Measurements from ENCODE around the gene CDHR1.

The CDHR1 gene

GRCh38 chr10:84238909-84239308 lies 44.6 kb downstream of the CDHR1 start:
- TF ChIP-seq TCF4 (CRISPR knock-in tag; IDR thresholded peaks at IDR 0.05; ENCODE audit: borderline replicate concordance): no peak

GRCh38 chr10:84241185-84241790 lies 47.0 kb downstream of the CDHR1 start, which contains the start of gene LRIT1:
LRIT1 (minus strand) TSS chr10:84241546; CDS start chr10:84241439, 107 bp downstream.
- no peak for TF ChIP-seq ESRRG (CRISPR knock-in tag; IDR thresholded peaks at IDR 0.05)
- TF ChIP-seq GLIS3 (CRISPR knock-in tag; IDR thresholded peaks at IDR 0.05): no peak
- no peak for TF ChIP-seq ISL1 (CRISPR knock-in tag; IDR thresholded peaks at IDR 0.05)
- no peak for ATAC-seq

More at GRCh38 chr10:84238909-84239308, 44.6 kb downstream of the CDHR1 start:
- ATAC-seq: no peak

DNA sequence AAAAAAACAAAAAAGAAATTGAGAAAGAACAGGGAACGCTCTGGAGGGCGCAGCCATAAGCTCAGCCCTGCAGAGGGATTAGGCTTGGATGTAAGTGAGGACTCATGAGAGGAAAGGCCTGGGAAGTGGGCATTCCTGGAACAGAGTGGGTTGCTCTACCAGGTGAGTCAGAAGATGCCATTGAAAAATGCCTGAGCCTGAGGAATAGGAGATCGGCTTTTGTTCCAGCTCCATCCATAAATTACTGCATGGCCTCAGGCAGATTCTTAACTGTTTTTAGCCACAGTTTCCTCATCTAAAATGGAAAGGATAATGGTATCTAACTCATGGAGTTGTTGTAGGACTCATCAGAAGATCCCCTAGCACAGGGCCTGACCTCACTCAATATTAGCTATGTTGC lies 49.4 kb downstream of the CDHR1 start:
- ATAC-seq: no peak
- no peak for TF ChIP-seq ZNF565 (CRISPR knock-in tag; conservative IDR thresholded peaks at IDR 0.05; ENCODE audit: low read depth)
- no peak for TF ChIP-seq ZFP3 (CRISPR knock-in tag; IDR thresholded peaks at IDR 0.05)
- no peak for TF ChIP-seq ZC3H10 (CRISPR knock-in tag; IDR thresholded peaks at IDR 0.05)
- no peak for TF ChIP-seq ARNTL (CRISPR knock-in tag; IDR thresholded peaks at IDR 0.05; ENCODE audit: borderline replicate concordance, low read depth)
- TF ChIP-seq PATZ1 (CRISPR knock-in tag; IDR thresholded peaks at IDR 0.05; ENCODE audit: borderline replicate concordance): no peak
- TF ChIP-seq, protein P1, sequence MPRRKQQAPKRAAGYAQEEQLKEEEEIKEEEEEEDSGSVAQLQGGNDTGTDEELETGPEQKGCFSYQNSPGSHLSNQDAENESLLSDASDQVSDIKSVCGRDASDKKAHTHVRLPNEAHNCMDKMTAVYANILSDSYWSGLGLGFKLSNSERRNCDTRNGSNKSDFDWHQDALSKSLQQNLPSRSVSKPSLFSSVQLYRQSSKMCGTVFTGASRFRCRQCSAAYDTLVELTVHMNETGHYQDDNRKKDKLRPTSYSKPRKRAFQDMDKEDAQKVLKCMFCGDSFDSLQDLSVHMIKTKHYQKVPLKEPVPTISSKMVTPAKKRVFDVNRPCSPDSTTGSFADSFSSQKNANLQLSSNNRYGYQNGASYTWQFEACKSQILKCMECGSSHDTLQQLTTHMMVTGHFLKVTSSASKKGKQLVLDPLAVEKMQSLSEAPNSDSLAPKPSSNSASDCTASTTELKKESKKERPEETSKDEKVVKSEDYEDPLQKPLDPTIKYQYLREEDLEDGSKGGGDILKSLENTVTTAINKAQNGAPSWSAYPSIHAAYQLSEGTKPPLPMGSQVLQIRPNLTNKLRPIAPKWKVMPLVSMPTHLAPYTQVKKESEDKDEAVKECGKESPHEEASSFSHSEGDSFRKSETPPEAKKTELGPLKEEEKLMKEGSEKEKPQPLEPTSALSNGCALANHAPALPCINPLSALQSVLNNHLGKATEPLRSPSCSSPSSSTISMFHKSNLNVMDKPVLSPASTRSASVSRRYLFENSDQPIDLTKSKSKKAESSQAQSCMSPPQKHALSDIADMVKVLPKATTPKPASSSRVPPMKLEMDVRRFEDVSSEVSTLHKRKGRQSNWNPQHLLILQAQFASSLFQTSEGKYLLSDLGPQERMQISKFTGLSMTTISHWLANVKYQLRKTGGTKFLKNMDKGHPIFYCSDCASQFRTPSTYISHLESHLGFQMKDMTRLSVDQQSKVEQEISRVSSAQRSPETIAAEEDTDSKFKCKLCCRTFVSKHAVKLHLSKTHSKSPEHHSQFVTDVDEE (CRISPR knock-in tag; IDR thresholded peaks at IDR 0.05): no peak
- TF ChIP-seq ZFP30 (CRISPR knock-in tag; IDR thresholded peaks at IDR 0.05): no peak
- TF ChIP-seq, protein P2, sequence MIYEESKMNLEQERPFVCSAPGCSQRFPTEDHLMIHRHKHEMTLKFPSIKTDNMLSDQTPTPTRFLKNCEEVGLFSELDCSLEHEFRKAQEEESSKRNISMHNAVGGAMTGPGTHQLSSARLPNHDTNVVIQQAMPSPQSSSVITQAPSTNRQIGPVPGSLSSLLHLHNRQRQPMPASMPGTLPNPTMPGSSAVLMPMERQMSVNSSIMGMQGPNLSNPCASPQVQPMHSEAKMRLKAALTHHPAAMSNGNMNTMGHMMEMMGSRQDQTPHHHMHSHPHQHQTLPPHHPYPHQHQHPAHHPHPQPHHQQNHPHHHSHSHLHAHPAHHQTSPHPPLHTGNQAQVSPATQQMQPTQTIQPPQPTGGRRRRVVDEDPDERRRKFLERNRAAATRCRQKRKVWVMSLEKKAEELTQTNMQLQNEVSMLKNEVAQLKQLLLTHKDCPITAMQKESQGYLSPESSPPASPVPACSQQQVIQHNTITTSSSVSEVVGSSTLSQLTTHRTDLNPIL (CRISPR knock-in tag; IDR thresholded peaks at IDR 0.05; ENCODE audit: low read depth): no peak
- TF ChIP-seq TOX (CRISPR knock-in tag; IDR thresholded peaks at IDR 0.05; ENCODE audit: borderline replicate concordance): no peak
- TF ChIP-seq ESRRG (CRISPR knock-in tag; IDR thresholded peaks at IDR 0.05): no peak
- TF ChIP-seq SNAI2 (CRISPR knock-in tag; IDR thresholded peaks at IDR 0.05): no peak
- TF ChIP-seq GLIS3 (CRISPR knock-in tag; IDR thresholded peaks at IDR 0.05): no peak
- no peak for TF ChIP-seq PPARA (CRISPR knock-in tag; IDR thresholded peaks at IDR 0.05; ENCODE audit: borderline replicate concordance)
- no peak for TF ChIP-seq OSR1 (CRISPR knock-in tag; IDR thresholded peaks at IDR 0.05)
- no peak for TF ChIP-seq ZNF70 (CRISPR knock-in tag; IDR thresholded peaks at IDR 0.05)
- no peak for TF ChIP-seq ISL1 (CRISPR knock-in tag; IDR thresholded peaks at IDR 0.05)
- TF ChIP-seq TCF4 (CRISPR knock-in tag; IDR thresholded peaks at IDR 0.05; ENCODE audit: borderline replicate concordance): no peak
- TF ChIP-seq, protein P3, sequence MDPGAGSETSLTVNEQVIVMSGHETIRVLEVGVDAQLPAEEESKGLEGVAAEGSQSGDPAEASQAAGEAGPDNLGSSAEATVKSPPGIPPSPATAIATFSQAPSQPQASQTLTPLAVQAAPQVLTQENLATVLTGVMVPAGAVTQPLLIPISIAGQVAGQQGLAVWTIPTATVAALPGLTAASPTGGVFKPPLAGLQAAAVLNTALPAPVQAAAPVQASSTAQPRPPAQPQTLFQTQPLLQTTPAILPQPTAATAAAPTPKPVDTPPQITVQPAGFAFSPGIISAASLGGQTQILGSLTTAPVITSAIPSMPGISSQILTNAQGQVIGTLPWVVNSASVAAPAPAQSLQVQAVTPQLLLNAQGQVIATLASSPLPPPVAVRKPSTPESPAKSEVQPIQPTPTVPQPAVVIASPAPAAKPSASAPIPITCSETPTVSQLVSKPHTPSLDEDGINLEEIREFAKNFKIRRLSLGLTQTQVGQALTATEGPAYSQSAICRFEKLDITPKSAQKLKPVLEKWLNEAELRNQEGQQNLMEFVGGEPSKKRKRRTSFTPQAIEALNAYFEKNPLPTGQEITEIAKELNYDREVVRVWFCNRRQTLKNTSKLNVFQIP (CRISPR knock-in tag; IDR thresholded peaks at IDR 0.05; ENCODE audit: borderline replicate concordance, low read depth): no peak
- TF ChIP-seq CSDC2 (CRISPR knock-in tag; IDR thresholded peaks at IDR 0.05): no peak

DNA sequence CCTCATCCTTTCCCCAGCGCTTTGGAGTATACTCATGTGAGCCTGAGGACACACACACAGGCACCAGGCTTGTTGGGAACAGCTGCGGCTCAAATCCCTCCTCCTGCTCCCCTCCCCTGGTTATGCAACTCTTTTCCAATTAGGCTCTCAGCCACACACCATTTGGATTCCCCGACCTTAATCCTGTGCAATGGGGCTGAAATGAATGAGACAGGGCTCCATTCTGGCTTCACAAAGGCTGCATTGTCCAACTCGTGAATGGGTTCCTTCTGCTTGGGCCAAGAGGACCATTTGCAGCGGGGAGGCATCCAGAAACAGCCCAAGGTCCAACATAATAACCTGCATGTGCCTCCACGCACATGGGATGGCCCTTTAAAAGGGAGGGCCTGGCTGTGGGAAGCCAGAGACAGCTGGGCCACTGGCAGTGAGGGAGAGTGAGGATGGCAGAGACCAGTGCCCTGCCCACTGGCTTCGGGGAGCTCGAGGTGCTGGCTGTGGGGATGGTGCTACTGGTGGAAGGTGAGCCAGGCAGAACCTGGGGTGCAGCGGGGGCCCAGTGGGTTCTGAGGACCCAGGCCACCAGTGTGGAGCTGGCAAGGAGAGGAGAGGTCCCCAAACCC lies 50.4 kb downstream of the CDHR1 start, which contains the start of gene RGR:
Gene RGR, plus strand, starts transcription at position 403 of the 620 bp plus-strand sequence. Its CDS starts 38 bp downstream, at position 441.
- no peak for ATAC-seq
- TF ChIP-seq, protein P1 (CRISPR knock-in tag; IDR thresholded peaks at IDR 0.05): no peak
- TF ChIP-seq ARNTL (CRISPR knock-in tag; IDR thresholded peaks at IDR 0.05; ENCODE audit: borderline replicate concordance, low read depth) (no peak), CSDC2 (CRISPR knock-in tag; IDR thresholded peaks at IDR 0.05) (no peak), ZC3H10 (CRISPR knock-in tag; IDR thresholded peaks at IDR 0.05) (no peak), GLIS3 (CRISPR knock-in tag; IDR thresholded peaks at IDR 0.05) (no peak), PATZ1 (CRISPR knock-in tag; IDR thresholded peaks at IDR 0.05; ENCODE audit: borderline replicate concordance) (no peak), RARB (CRISPR knock-in tag; IDR thresholded peaks at IDR 0.05) (no peak), TOX (CRISPR knock-in tag; IDR thresholded peaks at IDR 0.05; ENCODE audit: borderline replicate concordance) (no peak), ZNF70 (CRISPR knock-in tag; IDR thresholded peaks at IDR 0.05) (no peak), TCF4 (CRISPR knock-in tag; IDR thresholded peaks at IDR 0.05; ENCODE audit: borderline replicate concordance) (no peak), OSR1 (CRISPR knock-in tag; IDR thresholded peaks at IDR 0.05) (no peak)

Data from SK-N-SH treated with all-trans-retinoic acid at 6 μM for 48 hours (cell line).